ENCODE measurements around the gene MAT2A. TPM values are rescaled to one million over a fixed set of nuclear protein-coding genes. Genes with fewer than 3 reads are reported as not detected.

Gene MAT2A
- total and polyA plus RNA-seq, 2 of the 8 experiments (the other 6 are each of a cell fraction or from before 2014, with no cell fraction given), result 255 to 307 TPM

DNA sequence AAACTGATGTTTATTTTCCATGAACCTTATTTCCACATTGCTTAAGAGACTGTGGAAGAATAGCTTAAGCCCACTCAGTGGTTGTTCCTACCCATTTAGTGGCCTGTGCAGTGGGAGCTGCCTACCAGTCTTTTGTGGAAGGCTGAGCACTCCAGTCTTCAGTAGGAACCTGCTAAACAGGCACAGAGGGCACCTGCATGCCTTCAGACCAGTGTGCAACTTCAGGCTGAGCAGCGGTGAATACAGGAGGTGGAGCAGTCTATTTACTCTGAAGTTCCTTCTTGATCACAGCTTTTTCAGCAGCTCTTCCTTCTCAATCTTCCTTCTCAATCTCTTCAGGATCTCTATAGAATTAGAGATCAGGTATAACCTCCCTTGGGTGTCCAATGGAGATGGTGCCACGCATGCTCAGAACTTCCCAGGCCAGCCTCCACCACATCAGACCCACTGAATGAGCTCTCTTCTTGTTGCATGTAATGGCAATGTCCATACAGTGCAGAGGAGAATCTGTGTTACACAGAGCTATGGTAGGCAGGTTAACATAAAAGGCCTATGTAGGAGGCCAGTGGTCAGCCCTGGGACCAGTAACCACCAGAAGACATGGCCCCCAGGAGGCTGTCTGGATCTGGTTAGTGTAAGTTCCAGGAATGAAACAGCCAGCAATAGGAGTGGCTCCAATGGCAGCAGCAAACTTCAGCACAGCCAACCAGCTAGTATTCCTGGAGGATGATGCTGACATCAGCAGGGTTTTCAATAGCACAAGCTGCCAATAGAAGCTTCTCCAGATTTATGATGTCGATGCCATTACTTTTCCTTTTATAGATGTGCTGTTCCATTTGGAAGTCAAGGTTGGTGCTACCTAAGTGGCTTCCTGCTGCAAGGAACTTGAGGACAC, 47.9 kb upstream of the MAT2A start:
- H4K5ac ChIP-seq (ENCODE audit: insufficient read length, low read depth, low read length), result no peak overlapping the region
- TF ChIP-seq BCL11A (IDR thresholded peaks at IDR 0.05; ENCODE audit: low read depth in 2 of 2, low read length in 2 of 2) (no peak), SP4 (IDR thresholded peaks at IDR 0.05; ENCODE audit: low read length) (no peak)
- no peaks in the 10 kb centered on the region for H3K79me2 ChIP-seq (ENCODE audit: control insufficient read depth in 1 of 2, insufficient read depth in 2 of 2, low read length in 2 of 2)
- 91% methylated on average over 3 of the region's 3 CpGs; no CpG with 5 or more reads in 1 of the 2 experiments for WGBS, 2 experiments (ENCODE audit: extremely low coverage in 1 of 2, insufficient coverage in 1 of 2, insufficient read length in 1 of 2, insufficient replicate concordance in 2 of 2, low coverage in 1 of 2, low lambda C conversion rate in 2 of 2, missing lambda C conversion rate in 1 of 2)
- FAIRE-seq, result no peak
- H3K27me3 ChIP-seq (replicated peaks in 1 of 4; ENCODE audit: control insufficient read depth in 3 of 4, extremely low read depth in 1 of 4, insufficient read depth in 3 of 4, low read length in 3 of 4), result no peaks in the 10 kb centered on the region
- H2BK120ac ChIP-seq (replicated peaks; ENCODE audit: low read depth, low read length), result no peak overlapping the region
- no peaks in the 10 kb centered on the region; a peak in 1 of 4 replicates for H3K9me3 ChIP-seq (ENCODE audit: insufficient read depth in 2 of 2, low read depth in 1 of 2, low read length in 1 of 2)
- H2BK12ac ChIP-seq (ENCODE audit: low read depth, low read length), result no peak overlapping the region
- H3K14ac ChIP-seq (ENCODE audit: insufficient read length), result no peak overlapping the region
- H2BK20ac ChIP-seq (ENCODE audit: low read length), result no peak overlapping the region
- H3K4me2 ChIP-seq (ENCODE audit: insufficient read depth in 1 of 2, low read depth in 2 of 2, low read length in 2 of 2), result no peak overlapping the region
- no peak overlapping the region for H3K4me3 ChIP-seq (ENCODE audit: extremely low read depth in 1 of 4, insufficient read depth in 2 of 4, low read depth in 3 of 4, low read length in 4 of 4)
- no peaks in the 10 kb centered on the region for H3K23me2 ChIP-seq (ENCODE audit: low read depth, low read length)
- DNase-seq (ENCODE audit: low read depth in 1 of 2, low spot score in 2 of 2), result no peak
- no peak overlapping the region for H3K4ac ChIP-seq (replicated peaks; ENCODE audit: insufficient read length, low read depth, low read length)
- H3K36me3 ChIP-seq (ENCODE audit: control insufficient read depth in 2 of 4, insufficient read depth in 4 of 4, low read length in 3 of 4), result no peaks in the 10 kb centered on the region
- no peak overlapping the region for H3K56ac ChIP-seq (replicated peaks; ENCODE audit: insufficient read length, low read depth, low read length)
- H2AFZ ChIP-seq (ENCODE audit: low read length), result no peak overlapping the region
- no peaks in the 10 kb centered on the region for H3K4me1 ChIP-seq (replicated peaks in 1 of 4; ENCODE audit: control insufficient read depth in 3 of 4, insufficient read depth in 4 of 4, low read length in 3 of 4)
- no peak overlapping the region for H4K91ac ChIP-seq (replicated peaks; ENCODE audit: insufficient read length, low read length)
- H2AK5ac ChIP-seq (ENCODE audit: low read depth, low read length), result no peak overlapping the region
- POLR2A ChIA-PET (ENCODE audit: partially characterized antibody), result interaction anchor here (0.9 to 1.7 kb wide), 4 partner anchors 10 to 55 kb away, joined by 3 to 11 read pairs (median 6); partner anchors contain the start of gene MAT2A
- CTCF ChIA-PET (ENCODE audit: partially characterized antibody), result interaction anchor here (0.7 to 1.4 kb wide), 4 partner anchors 35 to 446 kb away, joined by 3 to 6 read pairs (median 4); no protein-coding TSS in a partner anchor
- no peak overlapping the region for H2BK15ac ChIP-seq (ENCODE audit: low read length)
- no peak overlapping the region for H4K8ac ChIP-seq (ENCODE audit: extremely low read depth, insufficient read depth, low read length)
- no peaks in the 10 kb centered on the region for H3K79me1 ChIP-seq (ENCODE audit: low read depth, low read length)
- no peak overlapping the region for H3K27ac ChIP-seq (ENCODE audit: low read depth, low read length)
- no peak overlapping the region for H3K18ac ChIP-seq (ENCODE audit: extremely low read depth, low read length)
- H4K20me1 ChIP-seq (replicated peaks in 1 of 2; ENCODE audit: control insufficient read depth in 1 of 2, insufficient read depth in 2 of 2, low read length in 2 of 2), result no peaks in the 10 kb centered on the region
- H3K23ac ChIP-seq (ENCODE audit: insufficient read length), result no peak overlapping the region
- H2BK5ac ChIP-seq (ENCODE audit: low read depth, low read length), result no peak overlapping the region
- H3K9ac ChIP-seq (replicated peaks in 1 of 4; ENCODE audit: extremely low read depth in 1 of 4, low read depth in 3 of 4, low read length in 3 of 4), result no peak overlapping the region

Measured in H1 (cell line).